HG02610 (cell line): ENCODE data around the gene USP17L21.
"Not testable (repeated sequence)": the region's sequence is repeated elsewhere in the genome, so short reads cannot be mapped to it uniquely, and the experiment has no call there.

ENCODE experiments used
- ATAC-seq: cut with Tn5 transposase; IDR thresholded peaks from one replicate; pipeline ENCODE4 v1.9.1; 2021; ENCODE audit warnings: mild to moderate bottlenecking, moderate library complexity; ENCODE audit not compliant: unreplicated experiment

The USP17L21 gene

GRCh38 chr4:9262572-9262971, at the start of gene USP17L21:
TSS of gene USP17L21 (plus strand) at chr4:9262872. CDS start at chr4:9262872, 0 bp downstream.
- ATAC-seq, result not testable (repeated sequence)

- not testable (repeated sequence) for ATAC-seq
Measured at GRCh38 chr4:9214701-9215100, 48.0 kb upstream of the USP17L21 start.

GRCh38 chr4:9215105-9215504, 47.6 kb upstream of the USP17L21 start, which contains the start of gene USP17L11:
TSS of gene USP17L11 (plus strand) at chr4:9215405. CDS start at chr4:9215405, 0 bp downstream.
- ATAC-seq, result not testable (repeated sequence)

GRCh38 chr4:9219852-9220251, 42.8 kb upstream of the USP17L21 start, which contains the start of gene USP17L12:
TSS of gene USP17L12 (plus strand) at chr4:9220152. CDS start at chr4:9220152, 0 bp downstream.
- not testable (repeated sequence) for ATAC-seq

- not testable (repeated sequence) for ATAC-seq
Measured at GRCh38 chr4:9224596-9224995, 38.1 kb upstream of the USP17L21 start, which contains the start of gene USP17L13. TSS of gene USP17L13 (plus strand) at chr4:9224896. CDS start at chr4:9224896, 0 bp downstream.

- not testable (repeated sequence) for ATAC-seq
Measured at GRCh38 chr4:9230249-9230648, 32.4 kb upstream of the USP17L21 start.

- not testable (repeated sequence) for ATAC-seq
Measured at GRCh38 chr4:9234085-9234484, 28.6 kb upstream of the USP17L21 start, which contains the start of gene USP17L15. TSS of gene USP17L15 (plus strand) at chr4:9234385. CDS start at chr4:9234385, 0 bp downstream.

GRCh38 chr4:9238461-9238860, 24.2 kb upstream of the USP17L21 start:
- not testable (repeated sequence) for ATAC-seq

- not testable (repeated sequence) for ATAC-seq
Measured at GRCh38 chr4:9243579-9243978, 19.1 kb upstream of the USP17L21 start, which contains the start of gene USP17L17. TSS of gene USP17L17 (plus strand) at chr4:9243879. CDS start at chr4:9243879, 0 bp downstream.

GRCh38 chr4:9247953-9248680, 14.6 kb upstream of the USP17L21 start, which contains the start of gene USP17L18:
TSS of gene USP17L18 (plus strand) at chr4:9248630. CDS start at chr4:9248630, 0 bp downstream.
- not testable (repeated sequence) for ATAC-seq

- not testable (repeated sequence) for ATAC-seq
Measured at GRCh38 chr4:9253078-9253477, 9.6 kb upstream of the USP17L21 start, which contains the start of gene USP17L19. TSS of gene USP17L19 (plus strand) at chr4:9253378. CDS start at chr4:9253378, 0 bp downstream.

- not testable (repeated sequence) for ATAC-seq
Measured at GRCh38 chr4:9257824-9258223, 4.8 kb upstream of the USP17L21 start, which contains the start of gene USP17L20. TSS of gene USP17L20 (plus strand) at chr4:9258124. CDS start at chr4:9258124, 0 bp downstream.

- ATAC-seq, result not testable (repeated sequence)
Measured at GRCh38 chr4:9267319-9267718, 4.6 kb downstream of the USP17L21 start, which contains the start of gene USP17L22. TSS of gene USP17L22 (plus strand) at chr4:9267619. CDS start at chr4:9267619, 0 bp downstream.

GRCh38 chr4:9271719-9272118, 9.0 kb downstream of the USP17L21 start:
- ATAC-seq, result not testable (repeated sequence)
